GM19455 (cell line): ENCODE measurements around the gene APBA2.
"Not testable (repeated sequence)": the region's sequence is repeated elsewhere in the genome, so short reads cannot be mapped to it uniquely, and the experiment has no call there.

ENCODE experiments used
- ATAC-seq: cut with Tn5 transposase; IDR thresholded peaks from one replicate; pipeline ENCODE4 v1.9.1; 2021; ENCODE audit not compliant: unreplicated experiment

APBA2 gene

GRCh38 chr15:28994831-28995596, 109.2 kb downstream of the APBA2 start:
- no peak for ATAC-seq

- ATAC-seq: no peak
Observed at GRCh38 chr15:28995705-28996104, 109.9 kb downstream of the APBA2 start.

- no peak for ATAC-seq
Observed at GRCh38 chr15:28996289-28996688, 110.5 kb downstream of the APBA2 start.

DNA sequence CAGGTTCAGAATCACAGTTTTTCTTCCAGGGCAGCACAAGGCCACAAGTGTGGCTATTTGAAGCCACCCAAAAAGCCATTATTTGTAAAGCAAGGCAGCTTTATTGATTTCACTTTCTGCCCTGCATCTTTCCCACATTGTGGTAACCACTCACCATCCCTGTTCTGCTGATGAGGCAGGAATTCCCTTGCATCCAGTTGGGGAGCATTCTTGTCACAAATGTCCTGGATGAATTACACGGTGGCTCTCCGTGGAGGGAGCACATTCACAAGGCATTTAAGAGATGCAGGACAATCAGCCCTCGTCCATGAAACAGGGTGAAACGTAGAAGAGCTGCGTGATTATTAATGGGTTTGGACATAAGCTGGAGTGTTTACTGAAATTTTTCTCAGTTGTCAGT, 111.2 kb downstream of the APBA2 start:
- no peak for ATAC-seq

GRCh38 chr15:28997791-28998190, 112.0 kb downstream of the APBA2 start:
- ATAC-seq: no peak

GRCh38 chr15:28998511-28998910, 112.7 kb downstream of the APBA2 start:
- no peak for ATAC-seq

DNA sequence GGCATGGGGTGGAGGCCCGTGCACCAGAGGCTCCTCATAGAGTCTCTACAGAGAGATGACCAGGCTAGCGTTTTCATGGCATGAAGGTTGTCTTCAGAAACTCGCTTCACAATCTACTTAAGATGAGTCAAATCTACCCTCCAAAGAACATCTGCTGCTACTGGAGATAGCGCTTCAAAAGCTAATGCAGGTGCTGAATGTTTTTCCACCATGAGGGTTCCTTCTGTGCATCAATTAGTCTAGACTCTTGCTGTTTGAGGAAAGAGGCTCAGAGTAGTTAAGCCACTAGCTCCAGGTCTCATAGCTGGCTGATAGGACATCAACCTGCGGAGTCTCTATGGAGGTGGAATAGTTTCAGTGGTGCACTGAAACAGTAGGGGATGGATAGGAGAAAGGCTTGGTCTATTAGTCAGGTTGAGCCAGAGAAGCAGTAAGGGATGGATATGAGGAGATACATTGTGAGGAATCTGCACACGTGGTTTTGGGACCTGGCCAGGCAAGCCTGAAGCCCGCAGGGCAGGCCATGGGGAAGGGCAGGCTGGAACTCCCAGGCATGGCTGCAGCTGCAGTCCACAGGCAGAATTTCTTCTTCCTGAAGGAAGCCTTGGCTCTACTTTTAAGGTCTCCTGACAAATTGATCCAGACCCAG, 117.5 kb downstream of the APBA2 start:
- ATAC-seq: no peak

DNA sequence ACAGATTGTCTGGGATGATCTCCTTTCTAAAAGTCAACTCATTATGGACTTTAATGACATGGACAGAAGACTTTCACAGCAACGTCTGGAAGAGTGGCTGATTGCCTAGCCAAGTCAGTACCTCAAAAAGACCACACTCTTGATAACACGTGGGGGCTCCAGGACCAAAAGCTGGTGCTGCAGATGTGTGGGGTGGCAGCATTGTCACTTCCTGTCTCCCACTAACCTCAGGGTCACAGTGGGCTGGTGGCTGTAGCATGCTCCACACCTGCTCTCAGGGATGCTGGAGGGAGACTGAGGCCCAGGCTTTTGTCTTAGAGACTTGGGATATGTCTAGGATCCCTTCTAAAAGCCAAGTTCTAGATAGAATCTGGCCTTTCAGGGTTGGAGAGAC, 118.1 kb downstream of the APBA2 start:
- no peak for ATAC-seq

DNA sequence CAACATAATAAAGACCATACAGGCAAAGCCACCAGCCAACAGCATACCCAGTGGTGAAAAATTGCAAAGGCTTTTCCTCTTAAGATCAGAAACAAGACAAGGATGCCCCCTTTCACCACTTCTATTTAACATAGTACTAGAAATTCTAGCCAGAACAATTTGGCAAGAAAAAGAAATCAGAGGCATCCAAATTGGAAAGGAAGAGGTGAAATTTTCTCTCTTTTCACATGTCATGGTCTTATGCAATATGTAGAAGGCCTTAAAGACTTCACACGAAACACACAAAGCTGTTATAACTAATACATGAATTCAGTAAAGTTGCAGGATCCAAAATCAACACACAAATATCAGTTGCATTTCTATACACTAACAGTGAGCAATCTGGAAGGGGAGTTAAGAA, 120.2 kb downstream of the APBA2 start:
- ATAC-seq: no peak

DNA sequence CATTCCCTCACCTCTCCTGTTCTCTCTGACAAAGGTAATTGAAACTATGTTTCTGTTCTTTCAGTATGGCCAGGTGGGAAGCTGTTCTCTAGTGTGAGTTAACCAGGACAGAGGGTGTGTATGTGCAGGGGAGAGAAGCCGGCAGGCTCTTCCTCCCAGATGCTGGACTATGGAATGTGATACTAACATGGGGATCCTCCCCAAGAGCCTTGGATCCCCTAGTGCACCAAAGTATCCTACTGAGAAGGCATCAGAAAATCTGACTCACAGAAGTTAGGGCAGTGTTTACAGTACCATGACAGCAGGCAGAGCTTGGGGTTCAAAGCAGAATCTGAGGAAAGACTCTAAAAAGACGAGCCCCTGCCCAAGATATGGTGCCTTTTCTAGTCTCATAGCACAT, 123.1 kb downstream of the APBA2 start:
- ATAC-seq: no peak

GRCh38 chr15:29012097-29012496, 126.3 kb downstream of the APBA2 start:
- ATAC-seq: no peak

DNA sequence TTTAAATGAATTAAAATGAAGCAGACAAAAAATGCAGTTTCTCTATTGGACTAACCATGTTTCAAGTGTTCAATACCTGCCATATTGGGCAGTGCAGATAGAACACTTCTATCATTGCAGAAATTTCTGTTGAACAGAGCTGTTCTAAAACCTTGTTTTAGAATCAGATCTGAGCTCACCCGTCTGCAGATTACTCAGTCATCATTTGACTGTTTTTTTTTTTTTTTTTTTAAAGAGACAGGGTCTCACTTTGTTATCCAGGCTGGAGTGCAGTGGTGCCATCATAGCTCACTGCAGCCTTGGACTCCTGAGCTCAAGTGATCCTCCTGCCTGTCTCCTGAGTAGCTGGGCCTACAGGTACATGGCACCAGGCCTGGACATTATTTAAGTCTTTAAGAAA, 128.7 kb downstream of the APBA2 start:
- no peak for ATAC-seq

DNA sequence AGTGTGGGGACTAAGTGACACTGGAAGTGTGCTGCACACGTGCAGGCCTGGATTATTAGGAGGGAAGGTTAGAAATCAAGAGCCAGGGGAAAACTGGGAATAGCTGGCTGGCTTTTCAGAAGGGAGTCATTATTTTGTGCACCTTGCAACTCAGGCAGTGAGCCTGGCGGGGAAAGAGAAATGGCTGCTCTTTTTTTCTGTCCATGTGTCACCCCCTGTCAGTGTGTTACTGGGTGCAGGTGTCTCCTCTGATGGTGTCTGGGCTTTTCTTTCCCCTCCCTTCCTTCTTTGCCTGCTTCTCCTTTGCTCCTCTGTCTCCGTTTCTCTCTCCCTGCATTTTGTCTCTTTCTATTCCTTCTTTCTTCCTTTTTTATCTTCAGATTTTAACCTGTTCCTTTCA, 130.7 kb downstream of the APBA2 start:
- no peak for ATAC-seq

DNA sequence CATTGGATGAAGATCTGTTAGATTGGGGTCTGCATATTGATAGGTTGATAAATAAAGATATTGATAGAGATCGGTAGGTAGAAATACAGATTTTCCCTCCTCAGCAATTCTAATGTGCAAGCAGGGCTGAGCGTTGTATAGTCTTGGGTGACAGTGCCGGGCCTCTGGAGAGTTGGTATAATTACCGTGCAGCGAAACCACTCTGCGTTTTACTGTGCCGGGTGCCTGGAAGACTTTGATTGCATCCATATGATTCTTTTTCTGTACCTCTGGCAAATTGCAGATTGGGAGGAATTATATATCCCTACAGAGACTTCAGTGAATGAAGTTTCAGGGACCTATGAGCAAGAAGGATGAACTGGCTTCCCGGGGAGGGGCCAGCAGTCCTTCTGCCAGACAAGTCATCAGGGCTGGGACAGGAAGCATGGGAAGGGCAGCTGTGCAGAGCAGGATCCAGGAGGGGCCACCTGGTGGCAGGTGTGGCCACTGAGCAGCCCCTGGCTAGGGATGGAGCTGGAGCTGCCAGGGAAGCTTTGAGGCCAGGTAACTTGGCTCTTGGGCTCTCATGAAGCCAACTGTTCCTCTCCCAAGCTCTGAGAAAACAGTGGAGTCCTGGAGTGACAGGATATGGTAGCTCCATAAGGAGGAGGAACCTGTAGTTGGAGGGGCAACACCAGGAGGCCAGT, 132.5 kb downstream of the APBA2 start:
- ATAC-seq: no peak

GRCh38 chr15:29018995-29019976, 133.5 kb downstream of the APBA2 start:
- ATAC-seq: no peak

- ATAC-seq: no peak
Observed at GRCh38 chr15:29021857-29022256, 136.1 kb downstream of the APBA2 start.

- no peak for ATAC-seq
Observed at GRCh38 chr15:29024662-29025061, 138.9 kb downstream of the APBA2 start.

GRCh38 chr15:29025411-29025810, 139.6 kb downstream of the APBA2 start:
- not testable (repeated sequence) for ATAC-seq

GRCh38 chr15:29028158-29028557, 142.4 kb downstream of the APBA2 start:
- ATAC-seq: not testable (repeated sequence)

GRCh38 chr15:29029651-29030195, 143.9 kb downstream of the APBA2 start:
- no peak for ATAC-seq
